Thymus (tissue), 11 donors: ENCODE results near the gene CRTAP. TPM values are rescaled to one million over a fixed set of nuclear protein-coding genes. Genes with fewer than 3 reads are reported as not detected.
"Not testable (repeated sequence)": the region's sequence is repeated elsewhere in the genome, so short reads cannot be mapped to it uniquely, and the experiment has no call there.

ENCODE experiments used
- DNase-seq, 9 donors: peaks; one replicate each; pipeline ENCODE4 v3.0.0-alpha.2; 2013; ENCODE audit warnings: low spot score in 9 of 9, low read depth in 6 of 9, missing footprints in 1 of 9
- H3K27ac ChIP-seq, 2 donors: one replicate each; pipeline ENCODE4 v1.5.1; 2013; ENCODE audit warnings: control low read depth in 1 of 2, low read depth in 1 of 2, low read length in 1 of 2, mild to moderate bottlenecking in 1 of 2, moderate library complexity in 1 of 2
- H3K27me3 ChIP-seq, 2 donors: one replicate each; pipeline ENCODE4 v1.5.1; 2013; ENCODE audit warnings: low read length in 1 of 2; ENCODE audit not compliant: control insufficient read depth in 2 of 2, insufficient read depth in 1 of 2
- H3K36me3 ChIP-seq, 2 donors: one replicate each; pipeline ENCODE4 v1.5.1; 2013; ENCODE audit warnings: low read length in 1 of 2, mild to moderate bottlenecking in 1 of 2, moderate library complexity in 1 of 2; ENCODE audit not compliant: control insufficient read depth in 2 of 2, insufficient read depth in 2 of 2
- H3K4me1 ChIP-seq, 2 donors: one replicate each; pipeline ENCODE4 v1.5.1; 2013; ENCODE audit warnings: low read length in 2 of 2; ENCODE audit not compliant: control insufficient read depth in 2 of 2, insufficient read depth in 2 of 2
- H3K4me3 ChIP-seq, 2 donors: one replicate each; pipeline ENCODE4 v1.5.1; 2013; ENCODE audit warnings: low read length in 2 of 2, control low read depth in 1 of 2, mild to moderate bottlenecking in 1 of 2
- H3K9me3 ChIP-seq, 2 donors: one replicate each; pipeline ENCODE4 v1.5.1; 2013; ENCODE audit warnings: low read length in 1 of 2, mild to moderate bottlenecking in 1 of 2; ENCODE audit not compliant: control insufficient read depth in 2 of 2, insufficient read depth in 1 of 2
- WGBS: extraction: QIAGEN DNeasy Blood & Tissue Kit; methylation state at CpG from one replicate; pipeline ENCODE4 v1.1.7; 2013; 5-methylcytosine and 5-hydroxymethylcytosine counted together
- polyA plus RNA-seq: library from polyadenylated mRNA; stranded (reverse); fragments of 200-250 nt; gene quantifications from one replicate; pipeline ENCODE4 v1.2.3, GENCODE V29; 2013
- total RNA-seq: library from RNA; stranded (reverse); fragments of 120-200 nt; gene quantifications from one replicate; pipeline ENCODE4 v1.2.4, GENCODE V29; 2013
- donor health status: healthy.

CRTAP gene
- total and polyA plus RNA-seq, 2 donors, result 21.6 to 38.6 TPM

GRCh38 chr3:33075995-33076394, 37.8 kb upstream of the CRTAP start:
- no peak for DNase-seq
- Histone ChIP-seq H3K27ac (no peak overlapping the region), H3K9me3 (no peaks in the 10 kb centered on the region), H3K4me3 (no peak overlapping the region), H3K27me3 (no peaks in the 10 kb centered on the region), H3K4me1 (peaks cover 0 to 2% of the 10 kb centered on the region in 2 donors), H3K36me3 (peaks cover 0 to 2% of the 10 kb centered on the region in 2 donors)
- WGBS, result 93% methylated on average over 6 of the region's 6 CpGs

- Histone ChIP-seq H3K4me1 (peaks cover 0 to 2% of the 10 kb centered on the region in 2 donors), H3K27me3 (no peaks in the 10 kb centered on the region), H3K4me3 (no peak overlapping the region), H3K36me3 (peaks cover 0 to 2% of the 10 kb centered on the region in 2 donors), H3K27ac (no peak overlapping the region), H3K9me3 (no peaks in the 10 kb centered on the region)
- WGBS, result 96% methylated on average over 8 of the region's 8 CpGs
- no peak for DNase-seq
Observed at GRCh38 chr3:33076952-33077351, 36.9 kb upstream of the CRTAP start.

- H3K9me3 ChIP-seq, result no peaks in the 10 kb centered on the region
- over 99% methylated on average over 2 of the region's 2 CpGs for WGBS
- no peak for DNase-seq
- H3K36me3 ChIP-seq, result peaks cover 0 to 2% of the 10 kb centered on the region in 2 donors
- no peak overlapping the region for H3K27ac ChIP-seq
- H3K27me3 ChIP-seq, result no peaks in the 10 kb centered on the region
- no peak overlapping the region for H3K4me3 ChIP-seq
- H3K4me1 ChIP-seq, result peaks cover 0 to 2% of the 10 kb centered on the region in 2 donors
Observed at GRCh38 chr3:33077976-33078375, 35.8 kb upstream of the CRTAP start.

- H3K4me1 ChIP-seq, H3K27me3 ChIP-seq, H3K4me3 ChIP-seq, H3K27ac ChIP-seq, H3K9me3 ChIP-seq, H3K36me3 ChIP-seq, DNase-seq: not testable (repeated sequence)
- 98% methylated on average over 6 of the region's 6 CpGs for WGBS
Observed at GRCh38 chr3:33079813-33080212, 34.0 kb upstream of the CRTAP start.

- Histone ChIP-seq H3K4me3 (no peak overlapping the region), H3K9me3 (no peaks in the 10 kb centered on the region), H3K27ac (no peak overlapping the region), H3K27me3 (no peaks in the 10 kb centered on the region), H3K4me1 (no peaks in the 10 kb centered on the region), H3K36me3 (no peaks in the 10 kb centered on the region)
- DNase-seq, result no peak
Observed at GRCh38 chr3:33081812-33082211, 32.0 kb upstream of the CRTAP start.

GRCh38 chr3:33083958-33084357, 29.9 kb upstream of the CRTAP start:
- 95% methylated on average over 2 of the region's 2 CpGs for WGBS
- DNase-seq, result no peak
- no peaks in the 10 kb centered on the region for H3K4me1 ChIP-seq

GRCh38 chr3:33088691-33089090, 25.1 kb upstream of the CRTAP start:
- no peak for DNase-seq
- H3K36me3 ChIP-seq, result peaks cover 12 to 13% of the 10 kb centered on the region in 2 donors
- no peak overlapping the region for H3K4me3 ChIP-seq
- H3K27ac ChIP-seq, result no peak overlapping the region
- H3K4me1 ChIP-seq, result peaks cover 2 to 7% of the 10 kb centered on the region in 2 donors
- no peaks in the 10 kb centered on the region for H3K9me3 ChIP-seq
- H3K27me3 ChIP-seq, result no peaks in the 10 kb centered on the region

More at GRCh38 chr3:33083958-33084357, 29.9 kb upstream of the CRTAP start:
- Histone ChIP-seq H3K9me3 (no peaks in the 10 kb centered on the region), H3K27me3 (no peaks in the 10 kb centered on the region), H3K36me3 (no peaks in the 10 kb centered on the region), H3K27ac (no peak overlapping the region), H3K4me3 (no peak overlapping the region)

- WGBS, result 57% methylated on average over 3 of the region's 3 CpGs
- no peak for DNase-seq
- Histone ChIP-seq H3K36me3 (peaks cover 13 to 14% of the 10 kb centered on the region in 2 donors), H3K27ac (no peak overlapping the region), H3K27me3 (no peaks in the 10 kb centered on the region), H3K4me1 (peaks cover 2 to 7% of the 10 kb centered on the region in 2 donors), H3K9me3 (no peaks in the 10 kb centered on the region), H3K4me3 (no peak overlapping the region)
Observed at GRCh38 chr3:33089515-33089914, 24.3 kb upstream of the CRTAP start.

- Histone ChIP-seq H3K27me3 (peaks cover 0 to 4% of the 10 kb centered on the region in 2 donors), H3K4me1 (peaks cover 7 to 10% of the 10 kb centered on the region in 2 donors), H3K36me3 (peaks cover 13 to 14% of the 10 kb centered on the region in 2 donors), H3K9me3 (no peaks in the 10 kb centered on the region), H3K4me3 (no peak overlapping the region), H3K27ac (no peak overlapping the region)
- 82% methylated on average over 6 of the region's 6 CpGs for WGBS
- DNase-seq, result peak in 1 of 9 donors; percentile 26
Observed at GRCh38 chr3:33091746-33092145, 22.1 kb upstream of the CRTAP start.
